HEK293 (cell line): Measurements from ENCODE around the gene CTIF.

Experiments used
- CTCF ChIA-PET: fragments of 350-600 bp; formaldehyde crosslinking; extraction: SDS; loops from one replicate; lab custom pipeline; 2021; ENCODE audit warnings: antibody characterized with exemption; lab: Yijun Ruan, JAX
- POLR2A ChIA-PET: fragments of 300-600 bp; formaldehyde crosslinking; extraction: SDS; loops from one replicate; lab custom pipeline; 2020; ENCODE audit warnings: antibody characterized with exemption, inconsistent platforms; lab: Yijun Ruan, JAX
- H3K27ac ChIP-seq: fragments of 200-500 bp; sonication (Bioruptor generic); 2 replicates; pipeline ENCODE4 v1.5.1; 2014; ENCODE audit warnings: low read depth, low read length, control low read depth, inconsistent platforms; ENCODE audit errors: extremely low read depth
- H3K36me3 ChIP-seq, 2 experiments: fragments of 200-500 bp in 1 of 2; sonication (Bioruptor generic) in 1 of 2; 1 replicate in 1 of 2; 2 replicates in 1 of 2; pipeline ENCODE4 v1.5.1; 2014 to 2017; ENCODE audit warnings: inconsistent platforms in 2 of 2, low read length in 2 of 2; ENCODE audit not compliant: control insufficient read depth in 2 of 2, insufficient read depth in 1 of 2
- H3K4me1 ChIP-seq: fragments of 200-500 bp; sonication (Bioruptor generic); 2 replicates; pipeline ENCODE4 v1.5.1; 2014; ENCODE audit warnings: mild to moderate bottlenecking, low read length, inconsistent platforms; ENCODE audit not compliant: control insufficient read depth, insufficient read depth
- H3K4me3 ChIP-seq: 2 replicates; pipeline ENCODE4 v1.5.1; 2011; ENCODE audit warnings: low read depth, mild to moderate bottlenecking, control low read depth, low read length, moderate library complexity
- H3K9me3 ChIP-seq: fragments of 200-500 bp; sonication (Bioruptor generic); 2 replicates; pipeline ENCODE4 v1.5.1; 2014; ENCODE audit warnings: low read depth, low read length, inconsistent platforms; ENCODE audit not compliant: control insufficient read depth, insufficient read depth
- EGR2 ChIP-seq: fragments of 450-650 bp; formaldehyde crosslinking; IDR thresholded peaks from 2 replicates; pipeline ENCODE4 v1.5.1; 2016; ENCODE audit warnings: low read depth, missing biosample characterization, missing genetic modification characterization
- GLIS1 ChIP-seq: fragments of 450-650 bp; formaldehyde crosslinking; IDR thresholded peaks from 2 replicates; pipeline ENCODE4 v1.5.1; 2016; ENCODE audit warnings: missing biosample characterization, missing genetic modification characterization
- ZFHX2 ChIP-seq: fragments of 450-650 bp; formaldehyde crosslinking; conservative IDR thresholded peaks from 2 replicates; pipeline ENCODE4 v1.5.1; 2016; ENCODE audit warnings: missing biosample characterization, missing genetic modification characterization
- ZIC2 ChIP-seq: fragments of 450-650 bp; formaldehyde crosslinking; IDR thresholded peaks from 2 replicates; pipeline ENCODE4 v1.5.1; 2016; ENCODE audit warnings: missing biosample characterization, missing genetic modification characterization
- ZNF202 ChIP-seq: fragments of 450-650 bp; formaldehyde crosslinking; IDR thresholded peaks from 2 replicates; pipeline ENCODE4 v1.5.1; 2016; ENCODE audit warnings: missing biosample characterization, missing genetic modification characterization, borderline replicate concordance
- ZNF341 ChIP-seq: fragments of 450-650 bp; formaldehyde crosslinking; IDR thresholded peaks from 2 replicates; pipeline ENCODE4; 2016; ENCODE audit warnings: low read depth, missing biosample characterization, missing genetic modification characterization
- ZNF423 ChIP-seq: fragments of 450-650 bp; formaldehyde crosslinking; IDR thresholded peaks from 2 replicates; pipeline ENCODE4 v1.5.1; 2016; ENCODE audit warnings: missing biosample characterization, missing genetic modification characterization
- ZNF544 ChIP-seq: fragments of 450-650 bp; formaldehyde crosslinking; IDR thresholded peaks from 2 replicates; pipeline ENCODE4 v1.5.0; 2017; ENCODE audit warnings: missing biosample characterization, missing genetic modification characterization
- ZNF596 ChIP-seq: fragments of 450-650 bp; IDR thresholded peaks from 2 replicates; pipeline ENCODE4 v1.5.0; 2018; ENCODE audit warnings: missing biosample characterization, mild to moderate bottlenecking, missing genetic modification characterization, moderate library complexity
- ZNF670 ChIP-seq: fragments of 450-650 bp; formaldehyde crosslinking; IDR thresholded peaks from 2 replicates; pipeline ENCODE4 v1.5.1; 2016; ENCODE audit warnings: missing biosample characterization, missing genetic modification characterization, low read depth
- ZNF747 ChIP-seq: fragments of 450-650 bp; formaldehyde crosslinking; IDR thresholded peaks from 2 replicates; pipeline ENCODE4 v1.5.1; 2016; ENCODE audit warnings: missing biosample characterization, missing genetic modification characterization
- ZNF777 ChIP-seq: fragments of 450-650 bp; formaldehyde crosslinking; IDR thresholded peaks from 2 replicates; pipeline ENCODE4 v1.5.1; 2017; ENCODE audit warnings: missing biosample characterization, missing genetic modification characterization, borderline replicate concordance
- ZNF785 ChIP-seq: fragments of 450-650 bp; formaldehyde crosslinking; IDR thresholded peaks from 2 replicates; pipeline ENCODE4 v1.5.1; 2016; ENCODE audit warnings: missing biosample characterization, missing genetic modification characterization
- TF ChIP-seq, protein P1 (sequence below): fragments of 450-650 bp; formaldehyde crosslinking; IDR thresholded peaks from 2 replicates; pipeline ENCODE4 v1.5.1; 2016; ENCODE audit warnings: missing biosample characterization, missing genetic modification characterization
- TF ChIP-seq, protein P2 (sequence below): fragments of 450-650 bp; IDR thresholded peaks from 2 replicates; pipeline ENCODE4 v1.5.1; 2018; ENCODE audit warnings: missing biosample characterization, missing genetic modification characterization
- TF ChIP-seq, protein P3 (sequence below): fragments of 450-650 bp; formaldehyde crosslinking; IDR thresholded peaks from 2 replicates; pipeline ENCODE4 v1.5.1; 2016; ENCODE audit warnings: missing biosample characterization, missing genetic modification characterization, low read depth
- TF ChIP-seq, protein P4 (sequence below): fragments of 450-650 bp; formaldehyde crosslinking; IDR thresholded peaks from 2 replicates; pipeline ENCODE4 v1.5.1; 2017; ENCODE audit warnings: missing biosample characterization, missing genetic modification characterization
- TF ChIP-seq, protein P5 (sequence below): fragments of 450-650 bp; formaldehyde crosslinking; IDR thresholded peaks from 2 replicates; pipeline ENCODE4 v1.5.1; 2016; ENCODE audit warnings: missing biosample characterization, missing genetic modification characterization

CTIF gene

DNA sequence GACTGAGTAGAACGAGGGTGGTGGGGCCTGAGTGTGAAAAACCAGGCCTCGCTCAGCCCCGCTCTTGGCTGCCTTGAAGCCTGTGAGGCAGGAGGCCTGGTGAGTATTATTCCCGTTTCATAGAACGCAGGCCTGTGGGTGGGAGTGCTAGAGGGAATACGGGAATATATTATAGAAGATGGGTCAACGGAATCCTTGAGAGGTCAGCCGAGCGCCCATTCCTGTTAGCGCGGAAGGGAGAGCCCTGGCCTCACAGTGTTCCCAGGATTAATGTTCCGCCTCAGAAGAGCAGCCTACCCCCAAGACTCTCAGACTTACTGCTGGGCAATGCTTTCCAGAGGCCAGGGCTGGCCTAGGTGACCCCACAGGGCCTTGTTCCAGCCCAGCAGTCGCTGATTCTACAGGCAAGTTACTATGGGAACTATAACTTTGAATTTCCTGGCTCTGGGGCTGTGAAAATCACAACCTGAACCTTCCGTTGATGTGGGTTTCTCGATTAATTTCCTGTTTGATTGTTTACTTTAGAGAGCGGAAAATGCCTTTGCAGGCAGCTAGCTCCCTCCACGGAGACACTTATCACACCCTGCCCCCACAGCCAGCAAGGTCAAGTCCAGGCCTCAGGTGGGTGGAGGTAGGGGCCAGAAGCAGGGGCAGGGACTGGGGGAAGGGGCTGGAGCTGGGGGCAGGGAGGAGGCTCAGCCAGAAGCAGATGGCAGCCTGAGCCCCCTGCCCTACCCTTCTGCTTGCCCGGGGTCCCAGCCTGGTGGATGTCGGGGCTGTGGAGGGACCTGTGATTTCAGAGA lies 303.6 kb downstream of the CTIF start:
- Histone ChIP-seq H3K4me3 (no peak overlapping the region), H3K9me3 (no peaks in the 10 kb centered on the region), H3K4me1 (peaks cover 22% of the 10 kb centered on the region)
- ChIA-PET CTCF (interaction anchor here (0.7 kb wide), 1 partner anchor 50 kb away, joined by 5 read pairs; no protein-coding TSS in a partner anchor), POLR2A (no interaction called here)
- peak; percentile 27; the same call in 1 of the 2 replicates for TF ChIP-seq ZNF596 (tag by site-specific recombination)
- peak; percentile 77 for TF ChIP-seq ZFHX2 (tag by site-specific recombination)
- 0 out of 2 replicates have a peak, but pooled peaks have one; percentile 13 for TF ChIP-seq GLIS1 (tag by site-specific recombination)
- TF ChIP-seq EGR2 (tag by site-specific recombination): peak; percentile 77
- no peak for TF ChIP-seq ZNF423 (tag by site-specific recombination)
- TF ChIP-seq, all 188 proteins: peak for 4
- Histone ChIP-seq H3K36me3 (no peaks in the 10 kb centered on the region), H3K27ac (peak overlapping the region; percentile 41; the same call in 1 of the 2 replicates)

DNA sequence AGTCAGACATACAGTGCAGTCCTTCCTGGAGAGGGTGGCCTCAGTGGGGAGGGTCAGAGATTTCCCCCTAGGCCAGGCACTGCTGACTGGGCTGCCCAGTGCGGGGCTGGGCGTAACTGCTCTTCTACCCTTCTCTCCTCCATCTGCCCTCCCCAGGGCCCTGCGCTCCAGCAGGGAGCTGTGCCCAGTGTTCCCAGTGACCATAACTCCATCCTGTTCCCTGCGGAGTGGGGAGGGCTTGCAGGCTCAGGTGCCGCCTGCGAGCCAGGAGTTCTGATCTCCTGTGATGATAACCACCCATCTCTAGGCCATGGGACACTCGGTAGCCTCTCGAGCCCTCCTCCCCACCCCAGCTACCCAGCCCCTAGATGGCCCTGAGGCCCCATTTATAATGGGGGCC lies 304.3 kb downstream of the CTIF start:
- POLR2A ChIA-PET: no interaction called here

More for the DNA sequence above, 304.3 kb downstream of the CTIF start:
- TF ChIP-seq, protein P1, sequence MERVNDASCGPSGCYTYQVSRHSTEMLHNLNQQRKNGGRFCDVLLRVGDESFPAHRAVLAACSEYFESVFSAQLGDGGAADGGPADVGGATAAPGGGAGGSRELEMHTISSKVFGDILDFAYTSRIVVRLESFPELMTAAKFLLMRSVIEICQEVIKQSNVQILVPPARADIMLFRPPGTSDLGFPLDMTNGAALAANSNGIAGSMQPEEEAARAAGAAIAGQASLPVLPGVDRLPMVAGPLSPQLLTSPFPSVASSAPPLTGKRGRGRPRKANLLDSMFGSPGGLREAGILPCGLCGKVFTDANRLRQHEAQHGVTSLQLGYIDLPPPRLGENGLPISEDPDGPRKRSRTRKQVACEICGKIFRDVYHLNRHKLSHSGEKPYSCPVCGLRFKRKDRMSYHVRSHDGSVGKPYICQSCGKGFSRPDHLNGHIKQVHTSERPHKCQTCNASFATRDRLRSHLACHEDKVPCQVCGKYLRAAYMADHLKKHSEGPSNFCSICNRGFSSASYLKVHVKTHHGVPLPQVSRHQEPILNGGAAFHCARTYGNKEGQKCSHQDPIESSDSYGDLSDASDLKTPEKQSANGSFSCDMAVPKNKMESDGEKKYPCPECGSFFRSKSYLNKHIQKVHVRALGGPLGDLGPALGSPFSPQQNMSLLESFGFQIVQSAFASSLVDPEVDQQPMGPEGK (tag by site-specific recombination): no peak
- no peak for TF ChIP-seq ZNF785 (tag by site-specific recombination)
- TF ChIP-seq, protein P2, sequence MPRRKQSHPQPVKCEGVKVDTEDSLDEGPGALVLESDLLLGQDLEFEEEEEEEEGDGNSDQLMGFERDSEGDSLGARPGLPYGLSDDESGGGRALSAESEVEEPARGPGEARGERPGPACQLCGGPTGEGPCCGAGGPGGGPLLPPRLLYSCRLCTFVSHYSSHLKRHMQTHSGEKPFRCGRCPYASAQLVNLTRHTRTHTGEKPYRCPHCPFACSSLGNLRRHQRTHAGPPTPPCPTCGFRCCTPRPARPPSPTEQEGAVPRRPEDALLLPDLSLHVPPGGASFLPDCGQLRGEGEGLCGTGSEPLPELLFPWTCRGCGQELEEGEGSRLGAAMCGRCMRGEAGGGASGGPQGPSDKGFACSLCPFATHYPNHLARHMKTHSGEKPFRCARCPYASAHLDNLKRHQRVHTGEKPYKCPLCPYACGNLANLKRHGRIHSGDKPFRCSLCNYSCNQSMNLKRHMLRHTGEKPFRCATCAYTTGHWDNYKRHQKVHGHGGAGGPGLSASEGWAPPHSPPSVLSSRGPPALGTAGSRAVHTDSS (tag by site-specific recombination): no peak
- TF ChIP-seq, protein P3, sequence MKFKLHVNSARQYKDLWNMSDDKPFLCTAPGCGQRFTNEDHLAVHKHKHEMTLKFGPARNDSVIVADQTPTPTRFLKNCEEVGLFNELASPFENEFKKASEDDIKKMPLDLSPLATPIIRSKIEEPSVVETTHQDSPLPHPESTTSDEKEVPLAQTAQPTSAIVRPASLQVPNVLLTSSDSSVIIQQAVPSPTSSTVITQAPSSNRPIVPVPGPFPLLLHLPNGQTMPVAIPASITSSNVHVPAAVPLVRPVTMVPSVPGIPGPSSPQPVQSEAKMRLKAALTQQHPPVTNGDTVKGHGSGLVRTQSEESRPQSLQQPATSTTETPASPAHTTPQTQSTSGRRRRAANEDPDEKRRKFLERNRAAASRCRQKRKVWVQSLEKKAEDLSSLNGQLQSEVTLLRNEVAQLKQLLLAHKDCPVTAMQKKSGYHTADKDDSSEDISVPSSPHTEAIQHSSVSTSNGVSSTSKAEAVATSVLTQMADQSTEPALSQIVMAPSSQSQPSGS (tag by site-specific recombination): no peak
- TF ChIP-seq ZNF670: no peak
- TF ChIP-seq, protein P4, sequence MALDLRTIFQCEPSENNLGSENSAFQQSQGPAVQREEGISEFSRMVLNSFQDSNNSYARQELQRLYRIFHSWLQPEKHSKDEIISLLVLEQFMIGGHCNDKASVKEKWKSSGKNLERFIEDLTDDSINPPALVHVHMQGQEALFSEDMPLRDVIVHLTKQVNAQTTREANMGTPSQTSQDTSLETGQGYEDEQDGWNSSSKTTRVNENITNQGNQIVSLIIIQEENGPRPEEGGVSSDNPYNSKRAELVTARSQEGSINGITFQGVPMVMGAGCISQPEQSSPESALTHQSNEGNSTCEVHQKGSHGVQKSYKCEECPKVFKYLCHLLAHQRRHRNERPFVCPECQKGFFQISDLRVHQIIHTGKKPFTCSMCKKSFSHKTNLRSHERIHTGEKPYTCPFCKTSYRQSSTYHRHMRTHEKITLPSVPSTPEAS: no peak
- TF ChIP-seq, protein P5, sequence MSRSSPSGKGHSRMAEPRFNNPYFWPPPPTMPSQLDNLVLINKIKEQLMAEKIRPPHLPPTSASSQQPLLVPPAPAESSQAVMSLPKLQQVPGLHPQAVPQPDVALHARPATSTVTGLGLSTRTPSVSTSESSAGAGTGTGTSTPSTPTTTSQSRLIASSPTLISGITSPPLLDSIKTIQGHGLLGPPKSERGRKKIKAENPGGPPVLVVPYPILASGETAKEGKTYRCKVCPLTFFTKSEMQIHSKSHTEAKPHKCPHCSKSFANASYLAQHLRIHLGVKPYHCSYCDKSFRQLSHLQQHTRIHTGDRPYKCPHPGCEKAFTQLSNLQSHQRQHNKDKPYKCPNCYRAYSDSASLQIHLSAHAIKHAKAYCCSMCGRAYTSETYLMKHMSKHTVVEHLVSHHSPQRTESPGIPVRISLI (tag by site-specific recombination): no peak
- TF ChIP-seq ZNF544 (tag by site-specific recombination): no peak
- 0 out of 2 replicates have a peak, but pooled peaks have one; percentile 29 for TF ChIP-seq ZNF341 (tag by site-specific recombination)
- TF ChIP-seq ZNF202 (tag by site-specific recombination): no peak
- no peak for TF ChIP-seq ZNF747 (tag by site-specific recombination)
- TF ChIP-seq ZIC2 (tag by site-specific recombination): peak; percentile 50
- no peak for TF ChIP-seq ZNF777
- Histone ChIP-seq H3K4me3 (no peak overlapping the region), H3K9me3 (no peaks in the 10 kb centered on the region), H3K36me3 (no peaks in the 10 kb centered on the region), H3K4me1 (peaks cover 22% of the 10 kb centered on the region), H3K27ac (peak overlapping the region; percentile 46; the same call in 1 of the 2 replicates)
- CTCF ChIA-PET: interaction anchor here (1.6 kb wide), 1 partner anchor 11 kb away, joined by 5 read pairs; no protein-coding TSS in a partner anchor
